Measurements from ENCODE around the gene LRSAM1.

LRSAM1 gene

GRCh38 chr9:127516835-127517607 lies 65.7 kb downstream of the LRSAM1 start:
- no peak for TF ChIP-seq GATA3 (IDR thresholded peaks at IDR 0.05; ENCODE audit: low read depth, low read length)
- no peak for TF ChIP-seq GATA2 (IDR thresholded peaks at IDR 0.05; ENCODE audit: low read depth, low read length)

- TF ChIP-seq GATA3 (IDR thresholded peaks at IDR 0.05; ENCODE audit: low read depth, low read length) (no peak), GATA2 (IDR thresholded peaks at IDR 0.05; ENCODE audit: low read depth, low read length) (no peak)
Observed at GRCh38 chr9:127517620-127518019, 66.3 kb downstream of the LRSAM1 start.

- TF ChIP-seq GATA3 (IDR thresholded peaks at IDR 0.05; ENCODE audit: low read depth, low read length): no peak
Observed at GRCh38 chr9:127518091-127518856, 67.0 kb downstream of the LRSAM1 start.

GRCh38 chr9:127519301-127520166 lies 68.2 kb downstream of the LRSAM1 start:
- TF ChIP-seq GATA3 (IDR thresholded peaks at IDR 0.05; ENCODE audit: low read depth, low read length) (no peak), GATA2 (IDR thresholded peaks at IDR 0.05; ENCODE audit: low read depth, low read length) (no peak)

- no peak for TF ChIP-seq GATA2 (IDR thresholded peaks at IDR 0.05; ENCODE audit: low read depth, low read length)
Observed at GRCh38 chr9:127520941-127521918, 69.9 kb downstream of the LRSAM1 start.

GRCh38 chr9:127521919-127522304 lies 70.6 kb downstream of the LRSAM1 start:
- TF ChIP-seq GATA3 (IDR thresholded peaks at IDR 0.05; ENCODE audit: low read depth, low read length): no peak

GRCh38 chr9:127522727-127523126 lies 71.4 kb downstream of the LRSAM1 start:
- no peak for TF ChIP-seq GATA3 (IDR thresholded peaks at IDR 0.05; ENCODE audit: low read depth, low read length)
- TF ChIP-seq GATA2 (IDR thresholded peaks at IDR 0.05; ENCODE audit: low read depth, low read length): no peak

GRCh38 chr9:127523312-127523851 lies 72.1 kb downstream of the LRSAM1 start:
- TF ChIP-seq GATA3 (IDR thresholded peaks at IDR 0.05; ENCODE audit: low read depth, low read length): no peak
- TF ChIP-seq GATA2 (IDR thresholded peaks at IDR 0.05; ENCODE audit: low read depth, low read length): no peak

GRCh38 chr9:127524373-127524772 lies 73.1 kb downstream of the LRSAM1 start:
- TF ChIP-seq GATA2 (IDR thresholded peaks at IDR 0.05; ENCODE audit: low read depth, low read length) (no peak), GATA3 (IDR thresholded peaks at IDR 0.05; ENCODE audit: low read depth, low read length) (no peak)

- TF ChIP-seq GATA3 (IDR thresholded peaks at IDR 0.05; ENCODE audit: low read depth, low read length): no peak
- no peak for TF ChIP-seq GATA2 (IDR thresholded peaks at IDR 0.05; ENCODE audit: low read depth, low read length)
Observed at GRCh38 chr9:127525401-127526188, 74.3 kb downstream of the LRSAM1 start.

- TF ChIP-seq GATA2 (IDR thresholded peaks at IDR 0.05; ENCODE audit: low read depth, low read length) (no peak), GATA3 (IDR thresholded peaks at IDR 0.05; ENCODE audit: low read depth, low read length) (no peak)
Observed at GRCh38 chr9:127526655-127527559, 75.6 kb downstream of the LRSAM1 start.

All from SH-SY5Y (cell line).